Nasal cavity respiratory epithelium epithelial cell of viscerocranial mucosa (primary cell): ENCODE measurements around the gene SPATA21. TPM values are rescaled to one million over a fixed set of nuclear protein-coding genes. Genes with fewer than 3 reads are reported as not detected.

Source experiments
- total RNA-seq: library from RNA; depleted of rRNA; stranded (reverse); fragments of >200 nt; gene quantifications from 2 replicates; pipeline ENCODE4 v1.2.3, GENCODE V29; 2014

Gene SPATA21, protein sequence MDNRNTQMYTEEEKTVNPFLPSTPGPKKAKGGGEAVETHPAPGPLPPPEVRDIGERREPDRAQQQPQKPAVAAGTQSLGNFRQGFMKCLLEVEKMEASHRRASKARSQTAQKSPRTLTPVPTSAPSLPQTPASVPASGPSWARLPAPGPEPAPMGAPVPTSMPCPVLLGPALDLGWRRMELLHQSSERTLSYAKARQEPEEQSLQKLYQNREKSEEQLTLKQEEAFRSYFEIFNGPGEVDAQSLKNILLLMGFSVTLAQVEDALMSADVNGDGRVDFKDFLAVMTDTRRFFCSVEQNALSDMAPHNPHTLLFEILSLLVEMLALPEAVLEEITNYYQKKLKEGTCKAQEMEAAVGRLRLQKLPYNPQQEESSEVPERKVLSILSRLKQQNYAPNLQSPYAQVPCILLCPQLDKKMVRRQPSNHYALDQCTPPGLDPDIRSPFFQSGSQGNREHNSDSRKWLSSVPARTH
- not detected in 2 replicates for total RNA-seq

GRCh38 chr1:16436946-16437474, at the start of gene SPATA21:
SPATA21 (minus strand) TSS chr1:16437424; CDS start chr1:16431371, 6,053 bp downstream.

GRCh38 chr1:16440470-16441281, 3.5 kb upstream of the SPATA21 start, which contains the start of gene NECAP2:
NECAP2 (plus strand) TSS chr1:16440724; CDS start chr1:16440762, 38 bp downstream.

DNA sequence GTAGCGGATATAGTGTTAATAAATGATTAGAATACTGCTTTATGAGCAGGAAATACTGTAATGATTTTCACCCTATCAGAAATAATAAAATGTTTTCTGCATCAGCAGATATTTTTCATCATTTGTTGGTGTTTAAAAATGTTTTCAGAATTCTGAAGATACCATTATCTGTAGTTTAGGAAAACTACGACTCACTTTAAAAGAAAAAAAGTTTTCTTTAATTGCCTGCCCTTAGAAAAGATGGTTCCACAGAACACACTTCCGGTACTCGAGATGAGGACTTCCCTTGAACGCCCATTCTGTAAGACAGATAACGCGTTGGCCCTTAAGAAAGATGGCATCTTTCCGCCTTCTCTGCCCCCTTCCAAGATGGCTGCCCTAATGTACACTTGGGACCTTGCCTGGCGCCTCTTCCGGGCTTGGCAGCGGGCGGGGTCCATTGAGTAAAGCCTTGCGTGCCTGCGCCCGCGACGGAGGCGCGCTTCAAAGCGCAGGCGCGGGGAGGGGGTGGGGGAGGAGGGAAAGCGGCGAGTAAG, 70.4 kb downstream of the SPATA21 start, which contains the start of gene SZRD1:
SZRD1 (plus strand) TSS at position 521 of the 536 bp plus-strand sequence. CDS start 16 bp downstream, outside the sequence.

GRCh38 chr1:16351994-16352841, 85.0 kb downstream of the SPATA21 start, which contains the start of gene FBXO42:
FBXO42 (minus strand) TSS chr1:16352480; CDS start chr1:16315418, 37,062 bp downstream.

Other genes with a start within 250 kb of the SPATA21 start
- gene ARHGEF19, start 224.8 kb downstream of the SPATA21 start, total RNA-seq, result 5.1 and 11.0 TPM in 2 replicates
- gene CPLANE2, start 200.2 kb downstream of the SPATA21 start, total RNA-seq, result 11.4 and 13.3 TPM in 2 replicates
- gene FBXO42, start 84.9 kb downstream of the SPATA21 start, total RNA-seq, result 17.4 and 18.8 TPM in 2 replicates
- gene SZRD1, start 70.2 kb downstream of the SPATA21 start, total RNA-seq, result 18.1 and 33.5 TPM in 2 replicates
- 63.9 and 78.9 TPM in 2 replicates for gene NECAP2, start 3.3 kb upstream of the SPATA21 start, total RNA-seq
- gene RNU1-1, start 76.9 kb upstream of the SPATA21 start, total RNA-seq, result under 0.01 TPM in 2 replicates
- 35.5 and 49.5 TPM in 2 replicates for gene NBPF1, start 176.1 kb upstream of the SPATA21 start, total RNA-seq
- gene RNU1-3, start 229.5 kb upstream of the SPATA21 start, total RNA-seq, result under 0.01 TPM in 2 replicates